Liver (tissue), 3 donors: Measurements from ENCODE around the gene MEIOB.

ENCODE experiments used
- CTCF ChIP-seq: fragments of 150-350 bp; IDR thresholded peaks from 2 replicates; pipeline ENCODE4 v1.5.1; 2017; ENCODE audit warnings: improper control_type of control experiment, low read depth, low read length; ENCODE audit not compliant: missing input control
- HNF4G ChIP-seq: IDR thresholded peaks from 2 replicates; pipeline ENCODE4 v1.6.1; 2016; ENCODE audit warnings: antibody characterized with exemption
- RAD21 ChIP-seq, 2 donors: IDR thresholded peaks; 2 replicates each; pipeline ENCODE4 v1.6.1; 2016; ENCODE audit warnings: antibody characterized with exemption in 2 of 2, mild to moderate bottlenecking in 2 of 2
- SP1 ChIP-seq: IDR thresholded peaks from 2 replicates; pipeline ENCODE4 v1.6.1; 2018; ENCODE audit warnings: antibody characterized with exemption, mild to moderate bottlenecking
- TAF1 ChIP-seq: conservative IDR thresholded peaks from 2 replicates; pipeline ENCODE4 v1.6.1; 2016; ENCODE audit warnings: antibody characterized with exemption, mild to moderate bottlenecking
- YY1 ChIP-seq: IDR thresholded peaks from 2 replicates; pipeline ENCODE4 v1.6.1; 2016; ENCODE audit warnings: antibody characterized with exemption, mild to moderate bottlenecking
- donor health status: healthy.
- donor health status: healthy.

- TF ChIP-seq CTCF, result no peak
- peak; percentile 29 to 53 for TF ChIP-seq RAD21 (IDR thresholded peaks at IDR 0.05)
- no peak for TF ChIP-seq HNF4G
- no peak for TF ChIP-seq YY1
- TF ChIP-seq TAF1, result no peak
- no peak for TF ChIP-seq SP1
Observed at GRCh38 chr16:1865902-1866690, 5.9 kb downstream of the MEIOB start.
